Activated naive CD4-positive, alpha-beta T cell treated with anti-CD3 and anti-CD28 coated beads for 36 hours (primary cell): Measurements from ENCODE around the gene TEAD3. TPM values are rescaled to one million over a fixed set of nuclear protein-coding genes. Genes with fewer than 3 reads are reported as not detected.
"Not testable (repeated sequence)": the region's sequence is repeated elsewhere in the genome, so short reads cannot be mapped to it uniquely, and the experiment has no call there.

Source experiments
- CTCF ChIA-PET: fragments of 350-600 bp; sonication (Branson Sonifier 250); formaldehyde crosslinking; loops from one replicate; lab custom pipeline; 2021; ENCODE audit warnings: antibody characterized with exemption; lab: Charles Lee
- DNase-seq: peaks from one replicate; pipeline ENCODE4 v3.0.0-alpha.2; 2020
- H3K27ac Mint-ChIP-seq: one replicate; pipeline ENCODE4 v1.8.0; 2021; ENCODE audit warnings: mild to moderate bottlenecking, mixed read lengths
- H3K27me3 Mint-ChIP-seq: one replicate; pipeline ENCODE4 v1.8.0; 2021; ENCODE audit warnings: low read depth, mixed read lengths
- H3K36me3 Mint-ChIP-seq: one replicate; pipeline ENCODE4 v1.8.0; 2021; ENCODE audit warnings: low read depth, mixed read lengths
- H3K4me1 Mint-ChIP-seq: one replicate; pipeline ENCODE4 v1.8.0; 2021; ENCODE audit warnings: low read depth, mixed read lengths
- H3K4me3 Mint-ChIP-seq: one replicate; pipeline ENCODE4 v1.8.0; 2021; ENCODE audit warnings: mild to moderate bottlenecking, moderate library complexity, mixed read lengths
- H3K9me3 Mint-ChIP-seq: one replicate; pipeline ENCODE4 v1.8.0; 2021; ENCODE audit warnings: mixed read lengths
- intact Hi-C: fragments of 100-400 bp; cut with micrococcal nuclease; formaldehyde crosslinking; loops from one replicate; pipeline ENCODE4 v1.15.1; 2023
- total RNA-seq, 2 experiments: library from RNA; stranded (reverse); gene quantifications; one replicate each; pipeline ENCODE4 v1.2.3, GENCODE V29; 2021

The TEAD3 gene
- total RNA-seq = 1 to 10 TPM; 1.1 to 1.4 TPM

- intact Hi-C loops = no loop called here
- Mint-ChIP-seq H3K27ac (peak within 1 kb of the TSS; percentile 67), H3K27me3 (peaks cover 6% of the 10 kb centered on the region)
These were observed at the start of gene TEAD3 for GRCh38 chr6:35496841-35497570. TSS of gene TEAD3 (minus strand) at chr6:35497079.

GRCh38 chr6:35544769-35545361, 48.0 kb upstream of the TEAD3 start:
- Mint-ChIP-seq H3K4me1 (peaks cover 1% of the 10 kb centered on the region), H3K36me3 (no peaks in the 10 kb centered on the region), H3K27me3 (no peaks in the 10 kb centered on the region), H3K4me3 (no peak overlapping the region), H3K9me3 (peaks cover 3% of the 10 kb centered on the region), H3K27ac (no peak overlapping the region)
- CTCF ChIA-PET = no interaction called here
- DNase-seq = no peak
- intact Hi-C loops = no loop called here

More at GRCh38 chr6:35496841-35497570, at the start of gene TEAD3:
- peaks cover 14% of the 10 kb centered on the region for H3K4me1 Mint-ChIP-seq
- peak within 1 kb of the TSS; percentile 77 for H3K4me3 Mint-ChIP-seq
- CTCF ChIA-PET = interaction anchor here (1.2 to 2.3 kb wide), 3 partner anchors 48 to 240 kb away, joined by 4 to 9 read pairs (median 4); partner anchors contain the start of gene ARMC12
- DNase-seq = peak; percentile 47
- no peaks in the 10 kb centered on the region for H3K36me3 Mint-ChIP-seq
- H3K9me3 Mint-ChIP-seq = no peaks in the 10 kb centered on the region

- H3K4me3 Mint-ChIP-seq = no peak overlapping the region
- intact Hi-C loops = no loop called here
- CTCF ChIA-PET = interaction anchor here (0.6 to 1.4 kb wide), 4 partner anchors 9 to 32 kb away, joined by 3 to 7 read pairs (median 4); no protein-coding TSS in a partner anchor
- H3K4me1 Mint-ChIP-seq = peaks cover 1% of the 10 kb centered on the region
- H3K36me3 Mint-ChIP-seq = no peaks in the 10 kb centered on the region
- no peak for DNase-seq
- H3K27me3 Mint-ChIP-seq = no peaks in the 10 kb centered on the region
- no peak overlapping the region for H3K27ac Mint-ChIP-seq
- H3K9me3 Mint-ChIP-seq = no peaks in the 10 kb centered on the region
These were observed 46.7 kb upstream of the TEAD3 start for GRCh38 chr6:35543459-35544193.

GRCh38 chr6:35541836-35542235, 45.0 kb upstream of the TEAD3 start:
- intact Hi-C loops = no loop called here
- no peak for DNase-seq
- CTCF ChIA-PET = interaction anchor here (0.5 to 1.4 kb wide), 4 partner anchors 10 to 59 kb away, joined by 3 to 4 read pairs (median 3); no protein-coding TSS in a partner anchor
- H3K4me3 Mint-ChIP-seq = no peak overlapping the region
- no peak overlapping the region for H3K27ac Mint-ChIP-seq
- peaks cover 1% of the 10 kb centered on the region for H3K4me1 Mint-ChIP-seq
- no peaks in the 10 kb centered on the region for H3K27me3 Mint-ChIP-seq
- H3K36me3 Mint-ChIP-seq = no peaks in the 10 kb centered on the region
- H3K9me3 Mint-ChIP-seq = no peaks in the 10 kb centered on the region

- Mint-ChIP-seq H3K27me3 (peaks cover 3% of the 10 kb centered on the region), H3K4me1 (peaks cover 3% of the 10 kb centered on the region), H3K36me3 (no peaks in the 10 kb centered on the region), H3K27ac (no peak overlapping the region), H3K9me3 (no peaks in the 10 kb centered on the region), H3K4me3 (no peak overlapping the region)
- CTCF ChIA-PET = no interaction called here
- no peak for DNase-seq
- intact Hi-C loops = no loop called here
These were observed 42.3 kb upstream of the TEAD3 start for GRCh38 chr6:35539223-35539622.

- H3K4me3 Mint-ChIP-seq, H3K27ac Mint-ChIP-seq, H3K9me3 Mint-ChIP-seq, H3K27me3 Mint-ChIP-seq, intact Hi-C loops, CTCF ChIA-PET, H3K36me3 Mint-ChIP-seq, DNase-seq, H3K4me1 Mint-ChIP-seq: not testable (repeated sequence)
These were observed 39.0 kb upstream of the TEAD3 start for GRCh38 chr6:35535847-35536246.

GRCh38 chr6:35534407-35535170, 37.7 kb upstream of the TEAD3 start:
- Mint-ChIP-seq H3K9me3 (no peaks in the 10 kb centered on the region), H3K4me1 (peaks cover 2% of the 10 kb centered on the region), H3K36me3 (no peaks in the 10 kb centered on the region), H3K4me3 (no peak overlapping the region), H3K27me3 (peaks cover 3% of the 10 kb centered on the region), H3K27ac (no peak overlapping the region)
- intact Hi-C loops = no loop called here
- DNase-seq = no peak
- CTCF ChIA-PET = no interaction called here

GRCh38 chr6:35533981-35534380, 37.1 kb upstream of the TEAD3 start:
- Mint-ChIP-seq H3K27me3 (peaks cover 3% of the 10 kb centered on the region), H3K36me3 (no peaks in the 10 kb centered on the region), H3K27ac (no peak overlapping the region), H3K4me1 (peaks cover 2% of the 10 kb centered on the region), H3K9me3 (no peaks in the 10 kb centered on the region), H3K4me3 (no peak overlapping the region)
- DNase-seq = no peak
- intact Hi-C loops = no loop called here
- CTCF ChIA-PET = no interaction called here

- Mint-ChIP-seq H3K36me3 (no peaks in the 10 kb centered on the region), H3K27me3 (peaks cover 3% of the 10 kb centered on the region), H3K4me1 (peaks cover 2% of the 10 kb centered on the region), H3K27ac (no peak overlapping the region), H3K9me3 (no peaks in the 10 kb centered on the region), H3K4me3 (no peak overlapping the region)
- intact Hi-C loops = no loop called here
- no peak for DNase-seq
- CTCF ChIA-PET = interaction anchor here (1.0 to 1.3 kb wide), 3 partner anchors 9 to 20 kb away, joined by 3 to 9 read pairs (median 6); no protein-coding TSS in a partner anchor
These were observed 35.2 kb upstream of the TEAD3 start for GRCh38 chr6:35532126-35532525.

GRCh38 chr6:35524380-35525020, 27.6 kb upstream of the TEAD3 start:
- no peaks in the 10 kb centered on the region for H3K27me3 Mint-ChIP-seq
- H3K9me3 Mint-ChIP-seq = no peaks in the 10 kb centered on the region
- CTCF ChIA-PET = interaction anchor here (0.7 to 9.9 kb wide), 8 partner anchors 8 to 433 kb away, joined by 3 to 117 read pairs (median 6); partner anchors contain the start of gene ARMC12
- no peak overlapping the region for H3K27ac Mint-ChIP-seq
- no peak overlapping the region for H3K4me3 Mint-ChIP-seq
- intact Hi-C loops = loop anchor here (5.0 to 10.0 kb wide), 3 partner anchors 43 to 570 kb away; no protein-coding TSS in a partner anchor
- no peaks in the 10 kb centered on the region for H3K36me3 Mint-ChIP-seq
- H3K4me1 Mint-ChIP-seq = peaks cover 5% of the 10 kb centered on the region
- DNase-seq = no peak
